ENCODE data around the gene SLC39A13.

Gene SLC39A13

DNA sequence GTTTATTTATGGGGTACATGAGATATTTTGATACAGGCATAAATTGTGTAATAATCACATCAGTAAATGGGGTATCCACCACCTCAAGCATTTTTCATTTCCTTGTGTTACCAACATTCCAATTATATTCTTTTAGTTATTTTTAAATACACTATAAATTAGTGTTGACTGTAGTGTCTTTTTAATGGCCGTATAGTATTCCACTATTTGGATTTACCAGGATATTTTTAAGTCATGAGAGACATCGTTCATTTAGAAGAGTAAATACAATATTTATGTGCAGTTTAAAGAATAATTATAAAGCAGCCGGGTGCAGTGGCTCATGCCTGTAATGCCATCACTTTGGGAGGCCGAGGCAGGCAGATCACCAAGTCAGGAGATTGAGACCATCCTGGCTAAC, 23.9 kb upstream of the SLC39A13 start:
- DNase-seq (no peak), ATAC-seq (no peak)

- peak; percentile 41 for ATAC-seq
- DNase-seq: no peak
Measured at GRCh38 chr11:47387944-47388696, 20.3 kb upstream of the SLC39A13 start.

- no peak for DNase-seq
- no peak for ATAC-seq
Measured at GRCh38 chr11:47388697-47389576, 19.5 kb upstream of the SLC39A13 start.

DNA sequence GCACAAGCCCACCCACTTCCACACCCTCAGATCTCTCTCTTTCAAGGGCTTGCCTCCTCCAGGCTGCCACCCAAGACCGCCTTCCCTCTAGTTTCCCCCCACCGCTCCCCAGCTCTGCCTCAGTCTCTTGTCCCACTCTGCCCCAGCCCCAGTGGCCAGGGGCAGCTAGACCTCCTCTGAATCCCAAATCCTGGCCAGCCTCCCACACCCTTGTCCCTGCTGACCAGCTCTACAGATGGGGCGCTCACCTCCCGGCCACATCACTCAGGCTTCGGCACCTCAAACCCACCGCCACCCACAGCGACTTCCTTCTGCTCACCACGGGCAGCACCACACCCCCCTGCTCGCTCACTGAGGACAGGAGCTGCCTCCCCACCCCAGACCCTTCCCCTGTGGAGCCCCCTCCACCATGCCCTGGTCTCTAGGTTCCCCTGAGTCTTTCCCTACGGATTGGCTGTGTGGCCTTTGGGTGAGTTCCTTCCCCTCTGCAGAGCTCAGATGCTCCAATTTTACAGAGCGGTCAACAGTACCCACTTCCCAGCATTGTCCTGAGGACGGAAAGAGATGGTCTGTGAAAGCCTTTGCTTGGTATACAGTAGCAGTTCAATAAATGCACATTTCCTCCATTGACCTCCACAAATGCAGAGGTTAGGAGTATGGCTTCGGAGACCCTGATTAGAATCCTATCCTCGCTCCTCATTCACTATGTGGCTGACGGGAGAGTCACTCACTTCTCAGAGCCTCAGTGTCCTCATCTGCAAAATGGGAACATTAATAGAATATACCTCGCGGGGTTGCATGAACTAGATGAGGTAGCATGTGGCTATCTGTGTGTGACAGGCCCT, 18.6 kb upstream of the SLC39A13 start:
- no peak for ATAC-seq
- no peak for DNase-seq

DNA sequence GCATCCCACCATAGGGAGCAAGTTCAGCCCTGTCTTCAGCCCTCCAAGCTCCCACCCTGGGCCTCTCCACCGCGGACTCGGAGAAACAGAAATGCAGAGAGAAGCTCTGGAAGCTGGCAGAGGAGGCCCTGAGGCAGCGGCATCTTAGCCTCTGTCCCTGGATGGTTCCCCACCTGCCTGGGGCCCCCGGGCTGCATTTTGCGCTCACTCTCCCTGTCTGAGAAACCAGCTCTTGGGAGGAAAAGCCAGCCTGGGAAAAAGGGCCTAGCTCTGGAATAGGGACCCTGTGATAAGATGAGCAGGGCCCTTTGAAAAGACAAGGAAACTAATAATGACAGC, 18.0 kb upstream of the SLC39A13 start:
- ATAC-seq (no peak), DNase-seq (no peak)

DNA sequence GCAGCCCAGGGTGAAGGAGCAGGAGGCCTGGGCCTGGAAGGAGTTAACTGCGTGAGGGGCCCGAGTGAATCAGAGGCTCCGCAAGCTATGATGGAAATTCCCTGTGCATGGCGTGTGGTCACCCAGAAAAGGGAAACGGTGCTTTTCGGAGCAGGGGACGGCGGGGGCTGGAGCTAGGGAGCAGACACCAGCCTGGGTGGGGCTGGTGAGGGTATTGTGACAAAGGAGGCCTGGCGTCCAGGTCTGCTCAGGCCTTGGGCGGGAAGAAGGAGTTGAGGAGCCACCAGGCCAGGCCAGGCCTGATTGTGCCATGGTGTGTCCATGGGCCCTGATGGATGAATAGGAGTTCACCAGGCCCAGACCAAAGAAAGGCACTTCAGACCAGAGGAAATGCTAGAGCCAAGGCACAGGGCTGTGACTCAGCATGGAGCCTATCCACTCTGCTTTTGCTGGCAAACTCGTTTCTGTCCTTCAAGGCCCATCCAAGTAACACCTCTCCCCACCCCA, 17.3 kb upstream of the SLC39A13 start:
- ATAC-seq (no peak), DNase-seq (no peak)

DNA sequence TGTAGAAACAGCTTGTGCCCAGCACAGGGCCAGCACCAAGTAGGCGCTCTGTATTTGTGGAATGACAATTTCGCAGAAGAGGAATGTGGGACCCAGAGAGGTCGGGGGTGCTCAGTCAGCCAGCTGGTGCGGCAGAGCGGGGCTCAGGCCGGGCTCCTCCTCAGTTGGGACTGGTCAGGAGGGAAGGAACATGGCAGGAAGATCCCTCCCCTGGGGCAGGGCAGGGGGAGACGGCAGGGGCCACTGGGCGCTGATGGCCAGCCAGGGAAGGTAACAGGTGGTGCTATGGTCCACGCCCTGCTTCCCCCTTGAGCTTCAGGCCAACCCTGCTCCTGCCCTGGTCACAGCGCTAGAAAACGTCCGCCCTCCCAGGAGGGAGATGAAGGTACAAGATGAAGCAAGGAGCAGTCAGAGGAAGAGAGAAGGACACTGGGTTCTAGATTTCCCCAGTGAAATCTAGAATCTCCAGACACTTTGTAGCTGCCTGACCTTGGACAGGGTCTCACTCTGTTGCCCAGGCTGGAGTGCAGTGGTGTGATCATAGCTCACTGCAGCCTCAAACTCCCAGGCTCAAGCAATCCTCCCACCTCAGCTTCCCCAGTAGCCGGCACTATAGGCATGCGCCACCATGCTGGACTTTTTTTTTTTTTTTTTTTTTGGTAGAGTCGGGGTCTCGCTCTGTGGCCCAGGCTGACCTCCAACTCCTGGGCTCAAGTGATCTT, 16.5 kb upstream of the SLC39A13 start:
- no peak for ATAC-seq
- no peak for DNase-seq

DNA sequence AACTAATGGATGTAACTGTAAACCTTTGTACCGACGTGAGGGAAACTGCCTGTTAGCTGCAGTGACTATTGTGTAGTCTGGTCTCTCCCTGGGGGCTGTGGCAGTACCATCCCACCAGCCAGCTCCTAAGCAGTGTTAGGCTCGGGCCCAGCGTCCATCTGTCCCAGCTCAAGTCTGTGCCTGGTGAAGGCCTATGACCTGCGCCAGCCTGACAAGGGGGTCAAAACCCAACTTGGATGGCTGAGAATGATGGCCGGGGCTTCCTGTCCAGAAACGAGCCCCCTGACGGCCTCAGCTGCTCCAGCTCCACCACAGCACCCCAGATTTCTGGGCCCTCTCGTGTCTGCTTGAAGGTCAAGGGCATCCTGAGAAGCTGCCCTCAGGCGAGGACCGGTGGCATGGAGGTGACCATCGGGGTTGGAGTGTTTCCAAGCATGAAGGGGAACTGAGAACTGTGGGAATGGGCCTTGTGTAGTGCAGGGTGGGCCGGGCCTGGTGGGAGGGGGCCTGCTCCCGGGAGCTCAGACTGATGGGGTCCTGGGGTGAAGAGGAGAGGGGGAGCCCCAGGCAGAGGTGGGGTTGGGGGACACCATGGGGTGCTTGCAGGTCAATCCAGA, 15.7 kb upstream of the SLC39A13 start:
- DNase-seq (no peak), ATAC-seq (no peak)

- no peak for ATAC-seq
- no peak for DNase-seq
Measured at GRCh38 chr11:47393163-47394049, 15.0 kb upstream of the SLC39A13 start.

GRCh38 chr11:47394050-47394321, 14.4 kb upstream of the SLC39A13 start:
- DNase-seq (no peak), ATAC-seq (no peak)

- ATAC-seq (peak; percentile 73), DNase-seq (peak; percentile 65)
Measured at GRCh38 chr11:47394322-47395222, 13.8 kb upstream of the SLC39A13 start.

GRCh38 chr11:47395223-47396048, 13.0 kb upstream of the SLC39A13 start:
- DNase-seq (no peak), ATAC-seq (no peak)

- no peak for ATAC-seq
- DNase-seq: peak; percentile 7
Measured at GRCh38 chr11:47396049-47396320, 12.4 kb upstream of the SLC39A13 start.

GRCh38 chr11:47398011-47398410, 10.4 kb upstream of the SLC39A13 start:
- no peak for ATAC-seq
- DNase-seq: no peak

GRCh38 chr11:47398551-47398950, 9.8 kb upstream of the SLC39A13 start:
- no peak for DNase-seq
- ATAC-seq: no peak

DNA sequence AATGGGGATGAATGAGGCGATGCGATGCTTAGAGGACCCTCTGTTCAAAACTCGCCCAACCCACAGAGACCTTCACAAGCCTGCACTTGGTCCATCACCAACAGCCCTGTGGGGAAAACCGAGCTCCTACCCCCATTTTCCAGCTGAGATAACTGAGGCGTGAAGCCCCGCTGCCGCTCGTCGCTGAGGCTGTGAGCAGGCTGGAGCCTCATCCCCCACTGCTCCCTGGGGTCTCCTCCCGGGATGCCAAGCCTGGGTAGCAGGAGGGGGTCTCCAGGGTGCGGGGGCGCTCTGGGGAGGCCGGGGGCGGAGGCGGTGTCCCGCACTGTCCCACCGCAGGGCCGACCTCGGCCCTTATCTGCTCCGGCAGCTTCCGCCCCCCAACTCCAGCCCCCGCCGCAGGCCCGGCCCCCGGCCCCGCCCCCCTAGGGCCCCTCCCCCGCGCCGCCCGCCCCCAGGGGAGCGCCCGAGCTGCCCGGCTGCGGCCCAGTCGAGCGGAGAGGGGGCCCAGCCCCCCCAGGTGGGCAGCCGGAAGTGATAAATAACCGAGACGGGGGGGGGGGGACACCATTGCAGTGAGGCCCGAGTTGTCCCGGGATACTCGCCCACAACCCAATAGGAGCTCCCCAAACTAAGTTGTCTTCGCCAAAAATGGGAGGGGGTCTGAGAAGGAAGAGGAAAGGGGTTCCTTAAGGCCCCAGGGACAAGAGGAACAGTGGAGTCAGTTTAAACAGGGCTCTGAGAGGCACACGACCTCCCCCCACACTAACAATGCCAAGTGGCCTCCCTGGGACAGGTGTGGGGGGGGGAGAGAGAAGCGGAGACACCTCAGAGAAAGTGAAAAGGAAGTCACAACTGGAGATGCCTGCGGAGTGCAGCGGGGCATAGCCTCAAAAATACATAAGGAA, 8.3 kb upstream of the SLC39A13 start:
- ATAC-seq (peak; percentile 61), DNase-seq (no peak)

GRCh38 chr11:47400768-47401279, 7.6 kb upstream of the SLC39A13 start:
- DNase-seq (no peak), ATAC-seq (no peak)

DNA sequence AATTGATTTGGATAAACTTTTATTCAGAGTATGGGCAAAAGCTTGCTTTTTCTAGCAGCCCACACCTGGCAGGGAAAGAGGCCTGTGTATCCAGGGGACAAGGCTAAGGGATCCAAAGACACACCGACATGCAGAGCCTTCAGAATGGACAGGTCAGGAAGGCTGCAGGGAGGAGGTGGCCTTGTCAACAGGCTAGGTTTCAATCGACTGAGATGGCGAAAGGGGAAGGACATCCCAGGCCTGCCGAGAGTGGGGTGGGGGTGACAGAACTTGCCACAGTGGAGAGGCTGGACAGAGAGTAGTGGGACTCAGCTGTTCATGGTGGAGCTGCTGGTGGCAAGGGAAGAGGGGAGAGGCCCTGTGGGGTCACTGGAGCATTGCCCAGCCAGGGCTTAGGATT, 5.3 kb upstream of the SLC39A13 start:
- ATAC-seq (no peak), DNase-seq (no peak)

Measured in stimulated activated naive CD8-positive, alpha-beta T cell treated with anti-CD3 and anti-CD28 coated beads, Interleukin-15, Interleukin-2, amounts not matched to agents 100 U/mL and 50 U/mL, for 24 hours (primary cell).